CD4-positive, alpha-beta T cell treated with Interferon alpha-2 for 1 hour (primary cell): ENCODE measurements around the gene TXNRD2.
A peak's percentile ranks its signal among the peaks of the same experiment; 100 is the strongest.

Experiments used
- DNase-seq, 2 donors: peaks; one replicate each; pipeline ENCODE4 v3.0.0-alpha.2; 2020 to 2022

Gene TXNRD2

DNA sequence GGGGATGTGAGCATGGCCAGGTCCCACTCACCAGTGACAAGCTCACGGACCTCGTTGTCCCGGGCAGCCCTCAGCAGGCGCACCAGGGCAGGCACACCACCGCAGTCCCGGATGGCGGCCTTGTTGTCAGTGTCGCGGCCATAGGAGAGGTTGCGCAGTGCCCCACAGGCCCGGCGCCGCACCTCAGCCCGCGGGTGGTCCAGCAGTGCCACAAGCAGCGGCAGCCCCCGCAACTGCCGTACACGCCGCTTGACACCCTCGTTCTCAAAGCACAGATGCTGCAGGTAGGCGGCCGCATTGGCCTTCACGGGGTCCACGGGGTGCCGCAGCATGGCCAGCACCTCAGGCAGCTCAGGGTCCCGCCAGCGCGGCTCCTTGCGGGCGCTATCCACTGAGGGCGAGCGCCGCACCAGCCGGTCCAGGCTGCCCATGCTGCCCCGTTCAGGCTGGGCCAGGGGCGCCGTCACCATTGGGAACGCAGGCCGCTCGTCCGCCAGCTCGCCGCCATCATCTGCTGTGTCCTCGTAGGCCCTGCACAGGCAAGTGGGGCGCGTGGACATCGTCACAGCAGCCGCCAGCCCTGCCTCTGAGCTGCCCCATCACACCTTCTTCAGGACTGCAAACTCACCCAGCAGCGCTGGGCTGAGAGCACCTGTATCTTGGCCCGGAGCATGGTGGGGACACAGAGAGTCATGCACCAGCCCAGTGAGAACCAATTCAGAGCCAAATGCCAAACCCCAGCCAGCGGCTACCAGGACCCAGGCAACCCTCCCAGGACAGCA lies 38.3 kb upstream of the TXNRD2 start:
- DNase-seq, result no peak

GRCh38 chr22:19978748-19979147 lies 37.1 kb upstream of the TXNRD2 start:
- DNase-seq, result no peak

DNA sequence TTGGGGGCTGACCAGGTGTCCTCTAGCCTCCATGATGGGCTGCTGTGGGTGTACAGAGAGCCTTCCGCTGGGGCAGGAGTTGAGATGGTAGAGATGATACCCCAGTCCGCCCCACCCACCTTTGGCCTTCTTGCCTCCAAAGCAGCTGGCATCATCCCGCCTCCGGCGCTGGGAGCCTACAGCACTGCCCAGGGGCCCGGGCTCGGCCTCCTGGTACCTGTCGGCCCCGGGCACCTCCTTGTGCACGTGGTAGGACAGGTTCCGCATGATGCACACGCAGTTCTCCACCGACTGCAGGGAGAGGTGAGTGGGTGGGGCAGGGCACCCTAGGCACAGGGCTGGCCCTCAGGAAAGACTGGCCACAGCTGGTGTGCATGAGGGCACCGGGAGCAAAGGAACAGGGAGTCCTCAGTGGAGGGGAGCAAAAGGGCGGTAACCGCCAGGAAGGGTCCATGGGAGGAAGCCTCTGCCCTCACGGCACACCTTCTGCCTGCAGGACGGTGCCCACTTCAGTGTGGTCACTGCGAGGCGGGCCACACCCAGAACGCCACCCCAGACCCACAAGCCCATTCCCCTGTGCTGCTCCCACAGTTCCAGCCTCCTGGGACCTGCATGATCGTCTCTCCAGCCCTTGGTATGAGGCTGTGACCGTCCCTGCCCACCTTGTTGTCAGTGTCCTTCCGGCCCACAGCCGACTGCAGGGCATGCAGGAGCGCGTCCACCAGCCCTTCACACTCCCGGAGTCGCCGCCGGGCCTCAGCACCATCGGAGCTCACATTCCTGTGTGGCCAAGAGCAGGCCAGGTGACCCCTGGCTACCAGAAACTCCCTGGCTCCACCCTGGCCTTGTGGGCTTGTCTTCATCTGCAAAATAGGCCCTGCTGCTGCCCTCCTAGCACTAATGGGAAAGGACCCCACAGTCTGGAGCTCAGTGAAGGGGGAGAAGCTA lies 36.0 kb upstream of the TXNRD2 start:
- DNase-seq, result no peak

- DNase-seq, result no peak
Observed at GRCh38 chr22:19976671-19977070, 35.1 kb upstream of the TXNRD2 start.

DNA sequence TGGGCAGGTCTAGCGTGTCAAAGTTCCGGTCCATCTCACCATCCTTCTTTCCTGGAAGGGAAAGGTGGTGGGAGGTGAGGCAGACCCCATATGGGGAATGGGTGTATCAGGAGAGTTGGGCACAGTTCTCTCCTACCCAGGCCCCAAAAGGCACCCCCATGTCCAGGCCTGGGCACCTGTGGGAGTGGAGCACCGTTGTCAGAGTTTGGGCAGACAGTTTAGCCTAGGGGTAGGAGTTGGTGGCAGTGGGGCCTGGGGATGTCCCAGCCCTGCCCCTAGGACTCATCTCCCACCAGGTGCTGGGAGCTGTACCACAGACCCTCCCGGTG lies 34.1 kb upstream of the TXNRD2 start:
- DNase-seq, result no peak

- no peak for DNase-seq
Observed at GRCh38 chr22:19974935-19975706, 33.5 kb upstream of the TXNRD2 start.

- DNase-seq, result peak; percentile 40 to 42
Observed at GRCh38 chr22:19974268-19974861, 32.7 kb upstream of the TXNRD2 start.

DNA sequence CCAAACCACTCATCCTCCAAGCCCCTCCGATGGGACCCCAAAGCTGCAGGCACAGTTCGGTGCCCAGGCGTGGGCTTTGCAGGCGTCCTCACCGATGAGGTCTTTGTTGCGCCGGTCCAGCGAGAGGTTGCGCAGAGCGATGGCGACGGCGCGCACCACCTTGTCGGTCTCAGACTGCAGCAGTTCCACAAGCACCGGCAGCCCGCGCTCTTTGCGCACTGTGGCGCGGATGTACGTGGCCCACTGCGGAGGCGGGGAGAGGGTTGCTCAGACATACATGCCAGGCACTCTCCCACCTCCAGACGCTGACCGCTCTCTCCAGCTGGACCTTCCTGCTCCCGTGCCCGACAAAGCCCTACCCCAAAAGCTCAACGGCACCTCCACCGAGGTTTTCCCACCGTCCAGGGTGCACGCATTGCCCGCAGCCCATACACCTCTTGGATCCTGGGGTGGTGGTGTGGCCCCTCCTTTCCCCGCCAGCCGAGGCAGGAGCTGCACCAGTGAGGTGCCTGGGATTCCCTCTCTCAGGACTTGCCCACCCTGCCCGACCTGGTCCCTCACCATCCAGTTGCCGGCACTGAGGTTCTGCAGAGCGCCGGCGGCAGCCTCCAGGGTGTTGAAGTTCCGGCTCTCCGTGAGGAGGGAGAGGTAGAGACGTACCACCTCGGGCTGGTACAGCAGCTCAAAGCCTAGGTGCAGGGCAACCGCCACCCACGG lies 32.1 kb upstream of the TXNRD2 start:
- DNase-seq, result no peak

DNA sequence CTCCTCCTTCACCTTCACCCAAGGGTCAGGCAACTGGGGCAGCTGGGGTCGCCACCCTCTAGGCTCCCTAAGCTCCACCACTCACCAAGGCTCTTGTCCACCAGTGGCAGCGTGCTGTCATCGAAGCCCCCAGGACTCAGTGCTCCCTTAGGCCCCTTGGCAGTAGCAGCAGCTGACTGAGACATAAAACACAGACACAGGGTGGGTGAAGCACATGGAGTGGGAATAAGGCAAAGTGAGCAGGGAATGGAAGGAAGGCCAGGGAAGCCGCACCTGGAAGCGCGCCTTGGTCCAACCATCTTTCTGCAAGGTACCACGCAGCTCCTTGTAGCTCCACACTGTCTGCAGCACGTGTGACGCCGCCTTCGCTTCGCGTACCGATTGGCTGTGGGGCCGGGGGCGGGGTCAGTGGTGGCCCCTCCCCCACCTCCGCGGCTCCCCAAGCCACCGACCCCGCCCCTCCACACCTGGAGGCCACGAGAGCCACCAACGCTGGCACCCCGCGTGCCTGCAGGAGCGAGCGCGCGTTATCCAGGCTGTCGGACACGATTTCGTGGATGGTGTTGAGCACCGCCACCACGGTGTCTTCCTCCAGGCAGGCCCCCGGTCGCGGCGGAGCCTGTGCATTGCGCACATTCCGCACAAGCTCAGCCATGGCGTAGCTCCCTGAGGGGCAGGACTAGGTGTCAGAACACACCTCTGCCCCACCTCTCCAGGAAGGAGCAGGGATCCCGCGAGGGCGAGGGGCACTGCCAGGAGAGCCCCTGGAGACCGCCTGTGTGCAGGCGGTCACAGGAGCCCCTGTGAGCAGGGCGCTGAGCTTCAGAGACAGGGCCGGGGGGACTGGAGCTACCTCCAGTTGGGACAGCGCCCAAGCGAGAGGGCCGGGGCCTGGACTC lies 31.3 kb upstream of the TXNRD2 start:
- no peak for DNase-seq

DNA sequence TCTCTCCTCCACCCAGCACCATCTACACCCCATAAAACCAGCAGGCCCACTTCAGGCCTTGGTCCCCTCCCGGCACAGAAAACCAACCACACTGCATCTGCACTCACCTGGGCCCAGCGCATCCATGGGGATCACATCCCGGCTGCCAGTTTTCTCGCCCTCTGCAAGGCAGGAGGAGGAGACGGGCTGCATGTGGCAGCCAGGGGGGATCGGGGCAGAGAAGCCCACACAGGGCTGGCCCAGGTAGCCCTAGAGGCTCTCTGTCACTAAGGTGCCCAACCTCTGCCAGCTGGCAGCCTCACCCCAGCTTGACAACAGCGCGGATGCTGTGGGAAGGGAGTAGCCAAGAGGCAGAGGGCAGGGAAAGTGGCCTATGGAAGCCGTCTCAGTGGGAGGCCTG lies 30.6 kb upstream of the TXNRD2 start:
- no peak for DNase-seq

- peak in 1 of 2 donors; percentile 19 for DNase-seq
Observed at GRCh38 chr22:19971276-19972124, 29.9 kb upstream of the TXNRD2 start.

DNA sequence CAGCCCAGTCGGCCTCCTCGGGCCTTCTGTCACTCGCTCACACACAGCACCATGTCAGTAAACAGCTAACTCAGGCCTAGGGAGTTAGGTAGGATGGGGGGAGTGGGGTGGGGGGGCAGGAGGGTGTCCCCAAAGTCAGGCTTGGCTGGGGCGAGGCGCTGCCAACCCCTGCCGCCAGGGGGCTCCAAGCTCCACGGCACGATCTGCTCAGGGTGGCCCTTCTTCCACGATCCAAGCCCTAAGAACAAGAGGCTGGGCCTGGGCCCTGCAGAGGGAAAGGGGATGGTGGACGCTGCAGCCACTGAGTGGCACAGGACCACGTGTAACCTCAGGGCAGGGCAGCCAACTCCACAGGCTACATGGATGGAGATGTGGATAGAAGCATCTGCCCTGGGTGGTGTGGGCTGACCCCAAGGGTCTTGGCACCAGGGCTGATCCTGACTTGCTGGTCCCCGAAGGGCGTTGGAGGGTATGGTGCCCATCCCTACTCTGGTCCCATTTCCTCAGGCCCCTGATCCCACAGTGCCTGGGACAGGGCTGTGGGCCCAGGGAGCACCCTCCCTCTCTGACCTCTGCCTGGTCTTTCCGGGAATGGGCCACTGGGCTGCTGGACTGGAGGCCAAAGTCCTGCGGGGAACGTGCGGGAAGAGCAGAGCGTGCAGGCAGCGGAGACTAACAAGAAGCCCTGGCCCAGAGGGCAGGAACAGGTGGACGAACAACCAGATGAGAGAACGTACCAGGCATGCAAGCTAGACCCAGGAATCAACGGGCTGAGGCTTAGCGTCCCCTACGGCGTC lies 29.1 kb upstream of the TXNRD2 start:
- DNase-seq, result peak; percentile 66 to 82

DNA sequence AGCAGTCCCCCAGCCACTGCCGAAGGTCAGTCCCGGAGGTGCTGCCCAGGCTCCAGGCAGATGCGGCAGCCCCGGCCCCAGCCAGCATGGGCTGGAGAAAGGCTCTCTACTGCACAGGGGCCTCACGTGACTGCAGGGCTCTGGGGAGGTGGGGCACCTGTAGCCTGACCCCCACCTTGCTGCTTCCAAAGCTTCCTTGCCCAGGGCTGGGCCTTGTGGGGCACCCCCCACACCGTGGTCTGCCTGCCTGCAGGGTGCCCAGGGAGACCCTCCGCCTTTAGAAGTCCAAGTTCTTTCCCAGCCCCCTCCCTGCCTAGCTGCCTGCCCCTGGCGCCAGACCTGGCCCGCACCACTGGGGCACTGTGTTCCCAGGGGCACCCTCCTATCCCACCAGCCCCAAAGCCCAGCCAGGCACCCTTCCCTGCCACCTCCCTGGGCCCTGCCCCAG lies 28.4 kb upstream of the TXNRD2 start:
- no peak for DNase-seq

GRCh38 chr22:19969141-19969928 lies 27.7 kb upstream of the TXNRD2 start:
- DNase-seq, result no peak

- no peak for DNase-seq
Observed at GRCh38 chr22:19968450-19968891, 26.9 kb upstream of the TXNRD2 start.

DNA sequence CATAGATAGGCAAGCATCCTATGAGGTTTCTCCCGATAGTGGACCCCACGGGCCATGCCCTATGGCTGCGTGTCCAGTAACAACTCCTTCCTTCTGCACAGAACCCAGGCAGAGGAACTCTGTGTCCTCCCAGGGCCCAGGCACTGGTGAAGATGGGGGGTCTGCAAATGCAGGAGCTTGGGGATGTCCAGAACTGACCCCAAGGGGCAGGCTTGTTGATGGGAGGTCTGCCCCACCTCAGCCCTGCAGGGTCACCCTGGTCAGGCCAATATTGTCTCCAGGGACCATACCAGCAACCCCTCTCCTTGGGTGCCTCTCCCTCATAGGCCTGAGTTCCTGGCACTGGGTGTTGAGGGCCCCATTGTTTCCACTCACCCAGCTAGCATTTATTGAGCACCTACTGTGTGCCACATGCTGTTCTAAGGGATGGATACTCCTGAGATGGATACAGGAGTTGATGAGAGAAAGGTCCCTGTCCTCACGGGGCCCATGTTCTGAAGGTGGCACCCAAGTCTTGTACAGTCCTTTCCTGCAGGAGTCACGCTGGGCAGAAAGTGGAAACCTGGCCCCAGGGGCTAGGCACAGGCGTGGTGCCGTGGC lies 26.3 kb upstream of the TXNRD2 start:
- no peak for DNase-seq

- no peak for DNase-seq
Observed at GRCh38 chr22:19966908-19967750, 25.5 kb upstream of the TXNRD2 start.
